Gastroesophageal sphincter (tissue), 3 donors: Measurements from ENCODE around the gene ARFGEF3.

Experiments
- POLR2A ChIP-seq, 2 donors: fragments of 450-650 bp; IDR thresholded peaks; one replicate each; pipeline ENCODE4 v1.6.1; 2017; ENCODE audit warnings: antibody characterized with exemption in 2 of 2, mild to moderate bottlenecking in 2 of 2, moderate library complexity in 1 of 2
- TF ChIP-seq, protein P1 (sequence below), 4 experiments: fragments of 200-600 bp in 2 of 4; fragments of 450-650 bp in 2 of 4; sonication (generic) in 1 of 4; IDR thresholded peaks; one replicate each; pipeline ENCODE4 v1.5.1; 2017 to 2019; ENCODE audit warnings: antibody characterized with exemption in 4 of 4, mild to moderate bottlenecking in 2 of 4, moderate library complexity in 2 of 4

DNA sequence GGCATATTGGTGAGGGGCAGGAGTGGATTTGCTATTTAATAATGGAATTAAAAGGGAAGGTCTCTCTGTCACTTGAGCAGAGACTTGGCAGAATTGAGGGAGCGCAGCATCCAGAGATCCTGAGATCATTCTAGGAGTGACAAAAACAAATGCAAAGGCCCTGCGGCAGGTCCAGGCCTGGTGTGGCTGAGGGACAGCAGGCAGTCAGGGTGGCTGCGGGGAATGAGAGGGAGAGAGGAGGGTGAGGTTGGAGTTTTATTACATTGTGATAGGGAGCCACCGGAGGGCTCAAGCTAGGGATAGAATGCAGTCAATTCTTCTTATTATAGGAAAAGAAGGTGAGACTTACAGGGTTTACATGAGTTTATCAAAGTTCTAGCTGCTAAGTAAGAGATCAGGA, 116.1 kb downstream of the ARFGEF3 start:
- TF ChIP-seq, protein P1, sequence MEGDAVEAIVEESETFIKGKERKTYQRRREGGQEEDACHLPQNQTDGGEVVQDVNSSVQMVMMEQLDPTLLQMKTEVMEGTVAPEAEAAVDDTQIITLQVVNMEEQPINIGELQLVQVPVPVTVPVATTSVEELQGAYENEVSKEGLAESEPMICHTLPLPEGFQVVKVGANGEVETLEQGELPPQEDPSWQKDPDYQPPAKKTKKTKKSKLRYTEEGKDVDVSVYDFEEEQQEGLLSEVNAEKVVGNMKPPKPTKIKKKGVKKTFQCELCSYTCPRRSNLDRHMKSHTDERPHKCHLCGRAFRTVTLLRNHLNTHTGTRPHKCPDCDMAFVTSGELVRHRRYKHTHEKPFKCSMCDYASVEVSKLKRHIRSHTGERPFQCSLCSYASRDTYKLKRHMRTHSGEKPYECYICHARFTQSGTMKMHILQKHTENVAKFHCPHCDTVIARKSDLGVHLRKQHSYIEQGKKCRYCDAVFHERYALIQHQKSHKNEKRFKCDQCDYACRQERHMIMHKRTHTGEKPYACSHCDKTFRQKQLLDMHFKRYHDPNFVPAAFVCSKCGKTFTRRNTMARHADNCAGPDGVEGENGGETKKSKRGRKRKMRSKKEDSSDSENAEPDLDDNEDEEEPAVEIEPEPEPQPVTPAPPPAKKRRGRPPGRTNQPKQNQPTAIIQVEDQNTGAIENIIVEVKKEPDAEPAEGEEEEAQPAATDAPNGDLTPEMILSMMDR (IDR thresholded peaks at IDR 0.05): no peak
- TF ChIP-seq POLR2A (IDR thresholded peaks at IDR 0.05): no peak
